GM12878 (cell line): Measurements from ENCODE around the gene SORCS2. TPM values are rescaled to one million over a fixed set of nuclear protein-coding genes. Genes with fewer than 3 reads are reported as not detected.

ENCODE experiments used
- ATAC-seq: fragments of 200-7000 bp; cut with Tn5 transposase; 3 replicates; pipeline ENCODE4 v1.9.1; 2020; ENCODE audit warnings: mild to moderate bottlenecking, moderate library complexity
- BruUV-seq: library from RNA; stranded (reverse); fragments of 400-500 nt; replicated peaks from 2 replicates; lab custom pipeline; 2021; lab: Mats Ljungman, UMichigan
- CTCF ChIA-PET: fragments of 300-600 bp; sonication (Branson Sonifier 250); formaldehyde crosslinking; extraction: SDS; loops from one replicate; lab custom pipeline; 2021; ENCODE audit warnings: inconsistent platforms; lab: Yijun Ruan, JAX
- POLR2A ChIA-PET: fragments of 350-600 bp; formaldehyde crosslinking; extraction: SDS; loops from one replicate; lab custom pipeline; 2021; ENCODE audit warnings: inconsistent platforms; lab: Charles Lee
- RAD21 ChIA-PET: fragments of 300-600 bp; sonication (Branson Sonifier 250); formaldehyde crosslinking; loops from one replicate; lab custom pipeline; 2023; ENCODE audit warnings: antibody characterized with exemption; ENCODE audit not compliant: unreplicated experiment; lab: Charles Lee
- SMC1A ChIA-PET: fragments of 300-600 bp; sonication (Branson Sonifier 250); formaldehyde crosslinking; loops from one replicate; lab custom pipeline; 2023; ENCODE audit not compliant: unreplicated experiment, uncharacterized antibody; lab: Charles Lee
- DNase-seq: peaks from one replicate; pipeline ENCODE4 v3.0.0-alpha.2; 2011; ENCODE audit warnings: low read depth, low spot score
- FAIRE-seq: peaks from 3 replicates; lab custom pipeline; 2011; peaks lifted over from hg19 to GRCh38; lab: Jason Lieb, UNC
- H2AFZ ChIP-seq: 2 replicates; pipeline ENCODE4 v1.6.0; 2011; ENCODE audit warnings: low read depth, low read length, control low read depth; ENCODE audit not compliant: control insufficient read depth
- H3K27ac ChIP-seq: 2 replicates; pipeline ENCODE4 v1.5.1; 2011; ENCODE audit warnings: control low read depth; ENCODE audit not compliant: control insufficient read depth, insufficient read depth
- H3K27me3 ChIP-seq, 2 experiments: replicated peaks in 1 of 2; 2 replicates each; pipeline versions ENCODE4 v1.6.0 to v1.6.1; 2011; ENCODE audit warnings: low read length in 1 of 2; ENCODE audit not compliant: control insufficient read depth in 2 of 2, insufficient read depth in 2 of 2
- H3K36me3 ChIP-seq, 2 experiments: 2 replicates each; pipeline ENCODE4 v1.5.1; 2011; ENCODE audit warnings: low read length in 1 of 2; ENCODE audit not compliant: control insufficient read depth in 2 of 2, insufficient read depth in 2 of 2
- H3K4me1 ChIP-seq: 2 replicates; pipeline ENCODE4 v1.6.1; 2011; ENCODE audit warnings: mild to moderate bottlenecking, low read length, moderate library complexity, mixed read lengths; ENCODE audit not compliant: control insufficient read depth, insufficient read depth
- H3K4me2 ChIP-seq: 2 replicates; pipeline ENCODE4 v1.6.0; 2011; ENCODE audit warnings: control low read depth; ENCODE audit not compliant: control insufficient read depth, insufficient read depth
- H3K4me3 ChIP-seq: fragments of 200-600 bp; sonication (generic); 2 replicates; pipeline ENCODE4 v1.5.1; 2016
- H3K79me2 ChIP-seq: 2 replicates; pipeline ENCODE4 v1.6.0; 2011; ENCODE audit warnings: low read length; ENCODE audit not compliant: control insufficient read depth, insufficient read depth
- H3K9ac ChIP-seq: 2 replicates; pipeline ENCODE4 v1.8.0; 2011; ENCODE audit warnings: low read length, control low read depth, mixed read lengths; ENCODE audit not compliant: control insufficient read depth, insufficient read depth
- H3K9me3 ChIP-seq: replicated peaks from 3 replicates; pipeline ENCODE4 v1.5.1; 2011; ENCODE audit warnings: mild to moderate bottlenecking, low read length; ENCODE audit not compliant: control insufficient read depth, insufficient read depth
- H4K20me1 ChIP-seq: 2 replicates; pipeline ENCODE4 v1.6.0; 2011; ENCODE audit not compliant: control insufficient read depth, insufficient read depth
- BHLHE40 ChIP-seq, 2 experiments: fragments of 450-650 bp in 1 of 2; IDR thresholded peaks; 2 replicates each; pipeline ENCODE4 v1.6.1; 2011 to 2017; ENCODE audit warnings: low read depth in 2 of 2, borderline replicate concordance in 1 of 2, improper control_type of control experiment in 1 of 2, low read length in 1 of 2, mild to moderate bottlenecking in 1 of 2
- DPF2 ChIP-seq: fragments of 450-650 bp; IDR thresholded peaks from 2 replicates; pipeline ENCODE4 v1.6.1; 2017; ENCODE audit warnings: mild to moderate bottlenecking
- EP300 ChIP-seq, 2 experiments: fragments of 150-350 bp in 1 of 2; IDR thresholded peaks; 2 replicates each; pipeline ENCODE4 v1.6.1; 2011 to 2012; ENCODE audit warnings: low read depth in 2 of 2, low read length in 2 of 2, borderline replicate concordance in 1 of 2, improper control_type of control experiment in 1 of 2, inconsistent platforms in 1 of 2; ENCODE audit not compliant: control insufficient read depth in 1 of 2
- ETV6 ChIP-seq, 2 experiments: fragments of 450-650 bp in 1 of 2; IDR thresholded peaks in 1 of 2; conservative IDR thresholded peaks in 1 of 2; 2 replicates each; pipeline ENCODE4 v1.6.1; 2014; ENCODE audit warnings: antibody characterized with exemption in 1 of 2, borderline replicate concordance in 1 of 2, low read depth in 1 of 2, mild to moderate bottlenecking in 1 of 2, moderate library complexity in 1 of 2
- MEF2A ChIP-seq: IDR thresholded peaks from 2 replicates; pipeline ENCODE4 v1.6.1; 2011; ENCODE audit warnings: low read depth, mild to moderate bottlenecking, low read length, moderate library complexity; ENCODE audit not compliant: insufficient read depth
- NR2F1 ChIP-seq: fragments of 450-650 bp; conservative IDR thresholded peaks from 2 replicates; pipeline ENCODE4 v1.6.1; 2017; ENCODE audit warnings: mild to moderate bottlenecking
- RFX5 ChIP-seq: IDR thresholded peaks from 2 replicates; pipeline ENCODE4 v1.6.1; 2011; ENCODE audit warnings: low read depth, low read length, improper control_type of control experiment
- ZBED1 ChIP-seq: IDR thresholded peaks from 2 replicates; pipeline ENCODE4 v1.6.1; 2016; ENCODE audit warnings: borderline replicate concordance
- WGBS: methylation state at CpG from one replicate; pipeline ENCODE4 v1.1.6; 2016; ENCODE audit warnings: low lambda C conversion rate; ENCODE audit not compliant: insufficient replicate concordance, insufficient coverage; ENCODE audit errors: missing lambda C conversion rate; 5-methylcytosine and 5-hydroxymethylcytosine counted together
- in situ Hi-C: fragments of 300-500 bp; cut with MboI; formaldehyde crosslinking; loops from 9 replicates; pipeline ENCODE4 v1.14.3; 2018; ENCODE audit warnings: mixed read lengths
- intact Hi-C: fragments of 100-400 bp; cut with micrococcal nuclease; formaldehyde crosslinking; loops from one replicate; pipeline ENCODE4 v1.14.2; 2022; ENCODE audit not compliant: unreplicated experiment
- polyA plus RNA-seq, 11 experiments: library from polyadenylated mRNA; depleted of rRNA in 4 of 11; unstranded in 6 of 11; stranded (reverse) in 5 of 11; fragments of >200 nt; fragmentation: Nextera tagmentation in 4 of 11; fragmentation: Illumina TruSeq in 1 of 11; extraction: Ambion mirVana in 4 of 11; extraction: Trizol in 1 of 11; gene quantifications; 1 replicate in 1 of 11; 2 replicates in 10 of 11; pipeline versions ENCODE4 v1.2.1 to v1.2.3, GENCODE V29; 2011 to 2016; ENCODE audit warnings: inconsistent platforms in 2 of 11, missing spikeins in 2 of 11, low read depth in 1 of 11
- total RNA-seq, 4 experiments: library from RNA; depleted of rRNA in 3 of 4; stranded (reverse); fragments of >200 nt in 3 of 4; fragmentation: Illumina TruSeq in 1 of 4; extraction: Trizol in 1 of 4; gene quantifications; 2 replicates each; pipeline versions ENCODE4 v1.2.1 to v1.2.3, GENCODE V29; 2013 to 2021
- TF ChIP-seq, protein P1 (sequence below): IDR thresholded peaks from 2 replicates; pipeline ENCODE4 v1.6.1; 2012; ENCODE audit warnings: mild to moderate bottlenecking, low read depth, low read length
- TF ChIP-seq, protein P2 (sequence below), 3 experiments: IDR thresholded peaks in 2 of 3; conservative IDR thresholded peaks in 1 of 3; 2 replicates each; pipeline ENCODE4 v1.5.1; 2011; ENCODE audit warnings: low read depth in 3 of 3, low read length in 3 of 3, mild to moderate bottlenecking in 3 of 3, control low read depth in 2 of 3, moderate library complexity in 2 of 3, inconsistent platforms in 1 of 3, mixed read lengths in 1 of 3; ENCODE audit not compliant: control insufficient read depth in 2 of 3, insufficient read depth in 1 of 3; ENCODE audit errors: extremely low read depth in 1 of 3
- TF ChIP-seq, protein P3 (sequence below): IDR thresholded peaks from 2 replicates; pipeline ENCODE4 v1.6.1; 2011; ENCODE audit warnings: mild to moderate bottlenecking, low read depth, low read length, moderate library complexity; ENCODE audit not compliant: insufficient replicate concordance
- TF ChIP-seq, protein P4 (sequence below): fragments of 450-650 bp; formaldehyde crosslinking; IDR thresholded peaks from 2 replicates; pipeline ENCODE4 v1.4.0; 2022; ENCODE audit warnings: mild to moderate bottlenecking, moderate library complexity

SORCS2 gene
- total and polyA plus RNA-seq, 10 of the 15 experiments (the other 5 are each of a cell fraction or from before 2014, with no cell fraction given) = 0.01 to 0.15 (median 0.05) TPM; not detected in 5

DNA sequence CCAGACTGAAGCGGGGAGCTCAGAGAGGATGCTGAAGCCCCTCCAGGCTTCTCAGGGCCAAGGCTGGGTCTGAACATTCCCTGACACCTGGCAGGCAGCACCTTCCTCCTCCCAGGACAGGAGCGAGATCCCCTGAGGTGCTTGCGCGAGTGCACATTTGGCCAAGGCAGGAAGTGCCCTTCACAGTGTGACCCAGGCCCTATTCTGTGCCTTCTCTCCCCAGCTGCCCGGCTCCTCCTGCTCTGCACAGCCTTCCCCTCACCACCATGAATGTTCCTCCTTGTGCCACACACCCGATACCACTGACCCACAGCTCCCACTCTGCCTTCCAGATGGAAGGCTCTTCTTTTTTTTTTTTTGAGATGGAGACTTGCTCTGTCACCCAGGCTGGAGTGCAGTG lies 259.5 kb downstream of the SORCS2 start:
- intact Hi-C loops (no loop called here), in situ Hi-C loops (no loop called here)
- POLR2A ChIA-PET = no interaction called here
- Histone ChIP-seq H3K9ac (no peak overlapping the region), H3K4me1 (no peaks in the 10 kb centered on the region), H3K4me3 (no peak overlapping the region), H3K4me2 (no peak overlapping the region), H3K9me3 (no peaks in the 10 kb centered on the region; the same call in 2 of the 3 replicates), H3K79me2 (no peaks in the 10 kb centered on the region), H2AFZ (no peak overlapping the region), H3K27me3 (no peaks in the 10 kb centered on the region), H3K27ac (no peak overlapping the region), H4K20me1 (no peaks in the 10 kb centered on the region), H3K36me3 (no peaks in the 10 kb centered on the region)
- DNase-seq (no peak), FAIRE-seq (no peak), ATAC-seq (no peak)
- no TSS peak for BruUV-seq
- SMC1A ChIA-PET = no interaction called here
- WGBS = 25% methylated on average over 6 of the region's 6 CpGs
- CTCF ChIA-PET = no interaction called here
- RAD21 ChIA-PET = no interaction called here
- TF ChIP-seq, protein P1, sequence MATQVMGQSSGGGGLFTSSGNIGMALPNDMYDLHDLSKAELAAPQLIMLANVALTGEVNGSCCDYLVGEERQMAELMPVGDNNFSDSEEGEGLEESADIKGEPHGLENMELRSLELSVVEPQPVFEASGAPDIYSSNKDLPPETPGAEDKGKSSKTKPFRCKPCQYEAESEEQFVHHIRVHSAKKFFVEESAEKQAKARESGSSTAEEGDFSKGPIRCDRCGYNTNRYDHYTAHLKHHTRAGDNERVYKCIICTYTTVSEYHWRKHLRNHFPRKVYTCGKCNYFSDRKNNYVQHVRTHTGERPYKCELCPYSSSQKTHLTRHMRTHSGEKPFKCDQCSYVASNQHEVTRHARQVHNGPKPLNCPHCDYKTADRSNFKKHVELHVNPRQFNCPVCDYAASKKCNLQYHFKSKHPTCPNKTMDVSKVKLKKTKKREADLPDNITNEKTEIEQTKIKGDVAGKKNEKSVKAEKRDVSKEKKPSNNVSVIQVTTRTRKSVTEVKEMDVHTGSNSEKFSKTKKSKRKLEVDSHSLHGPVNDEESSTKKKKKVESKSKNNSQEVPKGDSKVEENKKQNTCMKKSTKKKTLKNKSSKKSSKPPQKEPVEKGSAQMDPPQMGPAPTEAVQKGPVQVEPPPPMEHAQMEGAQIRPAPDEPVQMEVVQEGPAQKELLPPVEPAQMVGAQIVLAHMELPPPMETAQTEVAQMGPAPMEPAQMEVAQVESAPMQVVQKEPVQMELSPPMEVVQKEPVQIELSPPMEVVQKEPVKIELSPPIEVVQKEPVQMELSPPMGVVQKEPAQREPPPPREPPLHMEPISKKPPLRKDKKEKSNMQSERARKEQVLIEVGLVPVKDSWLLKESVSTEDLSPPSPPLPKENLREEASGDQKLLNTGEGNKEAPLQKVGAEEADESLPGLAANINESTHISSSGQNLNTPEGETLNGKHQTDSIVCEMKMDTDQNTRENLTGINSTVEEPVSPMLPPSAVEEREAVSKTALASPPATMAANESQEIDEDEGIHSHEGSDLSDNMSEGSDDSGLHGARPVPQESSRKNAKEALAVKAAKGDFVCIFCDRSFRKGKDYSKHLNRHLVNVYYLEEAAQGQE = no peak
- no peak for TF ChIP-seq RFX5
- TF ChIP-seq, protein P2, sequence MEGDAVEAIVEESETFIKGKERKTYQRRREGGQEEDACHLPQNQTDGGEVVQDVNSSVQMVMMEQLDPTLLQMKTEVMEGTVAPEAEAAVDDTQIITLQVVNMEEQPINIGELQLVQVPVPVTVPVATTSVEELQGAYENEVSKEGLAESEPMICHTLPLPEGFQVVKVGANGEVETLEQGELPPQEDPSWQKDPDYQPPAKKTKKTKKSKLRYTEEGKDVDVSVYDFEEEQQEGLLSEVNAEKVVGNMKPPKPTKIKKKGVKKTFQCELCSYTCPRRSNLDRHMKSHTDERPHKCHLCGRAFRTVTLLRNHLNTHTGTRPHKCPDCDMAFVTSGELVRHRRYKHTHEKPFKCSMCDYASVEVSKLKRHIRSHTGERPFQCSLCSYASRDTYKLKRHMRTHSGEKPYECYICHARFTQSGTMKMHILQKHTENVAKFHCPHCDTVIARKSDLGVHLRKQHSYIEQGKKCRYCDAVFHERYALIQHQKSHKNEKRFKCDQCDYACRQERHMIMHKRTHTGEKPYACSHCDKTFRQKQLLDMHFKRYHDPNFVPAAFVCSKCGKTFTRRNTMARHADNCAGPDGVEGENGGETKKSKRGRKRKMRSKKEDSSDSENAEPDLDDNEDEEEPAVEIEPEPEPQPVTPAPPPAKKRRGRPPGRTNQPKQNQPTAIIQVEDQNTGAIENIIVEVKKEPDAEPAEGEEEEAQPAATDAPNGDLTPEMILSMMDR (IDR thresholded peaks at IDR 0.05 in 2 of 3, conservative IDR thresholded peaks at IDR 0.05 in 1 of 3; ENCODE audit: control insufficient read depth in 2 of 3, extremely low read depth in 1 of 3, insufficient read depth in 1 of 3, low read depth in 3 of 3, low read length in 3 of 3) = no peak
- no peak for TF ChIP-seq EP300 (IDR thresholded peaks at IDR 0.05; ENCODE audit: borderline replicate concordance in 1 of 2, control insufficient read depth in 1 of 2, low read depth in 2 of 2, low read length in 2 of 2)
- TF ChIP-seq MEF2A = no peak
- no peak for TF ChIP-seq NR2F1
- no peak for TF ChIP-seq ETV6 (conservative IDR thresholded peaks at IDR 0.05 in 1 of 2, IDR thresholded peaks at IDR 0.05 in 1 of 2; ENCODE audit: borderline replicate concordance in 1 of 2, low read depth in 1 of 2)
- TF ChIP-seq, protein P3, sequence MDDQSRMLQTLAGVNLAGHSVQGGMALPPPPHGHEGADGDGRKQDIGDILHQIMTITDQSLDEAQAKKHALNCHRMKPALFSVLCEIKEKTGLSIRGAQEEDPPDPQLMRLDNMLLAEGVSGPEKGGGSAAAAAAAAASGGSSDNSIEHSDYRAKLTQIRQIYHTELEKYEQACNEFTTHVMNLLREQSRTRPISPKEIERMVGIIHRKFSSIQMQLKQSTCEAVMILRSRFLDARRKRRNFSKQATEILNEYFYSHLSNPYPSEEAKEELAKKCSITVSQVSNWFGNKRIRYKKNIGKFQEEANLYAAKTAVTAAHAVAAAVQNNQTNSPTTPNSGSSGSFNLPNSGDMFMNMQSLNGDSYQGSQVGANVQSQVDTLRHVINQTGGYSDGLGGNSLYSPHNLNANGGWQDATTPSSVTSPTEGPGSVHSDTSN = no peak
- TF ChIP-seq DPF2 = no peak
- TF ChIP-seq BHLHE40 (IDR thresholded peaks at IDR 0.05; ENCODE audit: borderline replicate concordance in 1 of 2, low read depth in 2 of 2, low read length in 1 of 2) = no peak
- TF ChIP-seq, protein P4, sequence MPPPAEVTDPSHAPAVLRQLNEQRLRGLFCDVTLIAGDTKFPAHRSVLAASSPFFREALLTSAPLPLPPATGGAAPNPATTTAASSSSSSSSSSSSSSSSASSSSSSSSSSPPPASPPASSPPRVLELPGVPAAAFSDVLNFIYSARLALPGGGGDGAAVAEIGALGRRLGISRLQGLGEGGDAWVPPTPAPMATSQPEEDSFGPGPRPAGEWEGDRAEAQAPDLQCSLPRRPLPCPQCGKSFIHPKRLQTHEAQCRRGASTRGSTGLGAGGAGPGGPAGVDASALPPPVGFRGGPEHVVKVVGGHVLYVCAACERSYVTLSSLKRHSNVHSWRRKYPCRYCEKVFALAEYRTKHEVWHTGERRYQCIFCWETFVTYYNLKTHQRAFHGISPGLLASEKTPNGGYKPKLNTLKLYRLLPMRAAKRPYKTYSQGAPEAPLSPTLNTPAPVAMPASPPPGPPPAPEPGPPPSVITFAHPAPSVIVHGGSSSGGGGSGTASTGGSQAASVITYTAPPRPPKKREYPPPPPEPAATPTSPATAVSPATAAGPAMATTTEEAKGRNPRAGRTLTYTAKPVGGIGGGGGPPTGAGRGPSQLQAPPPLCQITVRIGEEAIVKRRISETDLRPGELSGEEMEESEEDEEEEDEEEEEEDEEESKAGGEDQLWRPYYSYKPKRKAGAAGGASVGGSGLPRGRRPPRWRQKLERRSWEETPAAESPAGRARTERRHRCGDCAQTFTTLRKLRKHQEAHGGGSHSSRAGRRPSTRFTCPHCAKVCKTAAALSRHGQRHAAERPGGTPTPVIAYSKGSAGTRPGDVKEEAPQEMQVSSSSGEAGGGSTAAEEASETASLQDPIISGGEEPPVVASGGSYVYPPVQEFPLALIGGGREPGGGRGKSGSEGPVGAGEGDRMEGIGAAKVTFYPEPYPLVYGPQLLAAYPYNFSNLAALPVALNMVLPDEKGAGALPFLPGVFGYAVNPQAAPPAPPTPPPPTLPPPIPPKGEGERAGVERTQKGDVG = no peak
- no peak for TF ChIP-seq ZBED1
